C4-2B (cell line): Measurements from ENCODE around the gene CDC45.
"Not testable (repeated sequence)": the region's sequence is repeated elsewhere in the genome, so short reads cannot be mapped to it uniquely, and the experiment has no call there.

Experiments used
- H3K27ac ChIP-seq: fragments of 450-650 bp; 2 replicates; pipeline ENCODE4 v1.5.1; 2017
- CTCF ChIP-seq: fragments of 450-650 bp; conservative IDR thresholded peaks from 2 replicates; pipeline ENCODE4 v1.5.1; 2017; ENCODE audit warnings: mild to moderate bottlenecking
- ZFX ChIP-seq: fragments of 450-650 bp; IDR thresholded peaks from 2 replicates; pipeline ENCODE4 v1.6.1; 2017

CDC45 gene

GRCh38 chr22:19525666-19526065 lies 45.9 kb downstream of the CDC45 start:
- H3K27ac ChIP-seq: no peak overlapping the region
- TF ChIP-seq ZFX (no peak), CTCF (no peak)

- no peak overlapping the region for H3K27ac ChIP-seq
- TF ChIP-seq ZFX (no peak), CTCF (no peak)
Measured at GRCh38 chr22:19526076-19526701, 46.5 kb downstream of the CDC45 start.

GRCh38 chr22:19526702-19527111 lies 47.0 kb downstream of the CDC45 start:
- TF ChIP-seq ZFX: no peak
- no peak for TF ChIP-seq CTCF
- no peak overlapping the region for H3K27ac ChIP-seq

GRCh38 chr22:19527321-19527721 lies 47.6 kb downstream of the CDC45 start:
- TF ChIP-seq ZFX: no peak
- no peak for TF ChIP-seq CTCF
- no peak overlapping the region for H3K27ac ChIP-seq

GRCh38 chr22:19527861-19528417 lies 48.2 kb downstream of the CDC45 start:
- TF ChIP-seq ZFX (no peak), CTCF (no peak)
- H3K27ac ChIP-seq: no peak overlapping the region

GRCh38 chr22:19529811-19530210 lies 50.1 kb downstream of the CDC45 start:
- no peak for TF ChIP-seq CTCF
- TF ChIP-seq ZFX: no peak
- H3K27ac ChIP-seq: no peak overlapping the region

GRCh38 chr22:19530751-19531150 lies 51.0 kb downstream of the CDC45 start:
- TF ChIP-seq ZFX: no peak
- no peak for TF ChIP-seq CTCF

GRCh38 chr22:19531327-19531726 lies 51.6 kb downstream of the CDC45 start:
- H3K27ac ChIP-seq: not testable (repeated sequence)

More at GRCh38 chr22:19530751-19531150, 51.0 kb downstream of the CDC45 start:
- H3K27ac ChIP-seq: no peak overlapping the region
